ENCODE data around the gene LTA. TPM values are rescaled to one million over a fixed set of nuclear protein-coding genes. Genes with fewer than 3 reads are reported as not detected.
A peak's percentile ranks its signal among the peaks of the same experiment; 100 is the strongest.

The LTA gene, protein sequence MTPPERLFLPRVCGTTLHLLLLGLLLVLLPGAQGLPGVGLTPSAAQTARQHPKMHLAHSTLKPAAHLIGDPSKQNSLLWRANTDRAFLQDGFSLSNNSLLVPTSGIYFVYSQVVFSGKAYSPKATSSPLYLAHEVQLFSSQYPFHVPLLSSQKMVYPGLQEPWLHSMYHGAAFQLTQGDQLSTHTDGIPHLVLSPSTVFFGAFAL
- total RNA-seq = 100 to 1,000 TPM; 328 to 335 TPM

DNA sequence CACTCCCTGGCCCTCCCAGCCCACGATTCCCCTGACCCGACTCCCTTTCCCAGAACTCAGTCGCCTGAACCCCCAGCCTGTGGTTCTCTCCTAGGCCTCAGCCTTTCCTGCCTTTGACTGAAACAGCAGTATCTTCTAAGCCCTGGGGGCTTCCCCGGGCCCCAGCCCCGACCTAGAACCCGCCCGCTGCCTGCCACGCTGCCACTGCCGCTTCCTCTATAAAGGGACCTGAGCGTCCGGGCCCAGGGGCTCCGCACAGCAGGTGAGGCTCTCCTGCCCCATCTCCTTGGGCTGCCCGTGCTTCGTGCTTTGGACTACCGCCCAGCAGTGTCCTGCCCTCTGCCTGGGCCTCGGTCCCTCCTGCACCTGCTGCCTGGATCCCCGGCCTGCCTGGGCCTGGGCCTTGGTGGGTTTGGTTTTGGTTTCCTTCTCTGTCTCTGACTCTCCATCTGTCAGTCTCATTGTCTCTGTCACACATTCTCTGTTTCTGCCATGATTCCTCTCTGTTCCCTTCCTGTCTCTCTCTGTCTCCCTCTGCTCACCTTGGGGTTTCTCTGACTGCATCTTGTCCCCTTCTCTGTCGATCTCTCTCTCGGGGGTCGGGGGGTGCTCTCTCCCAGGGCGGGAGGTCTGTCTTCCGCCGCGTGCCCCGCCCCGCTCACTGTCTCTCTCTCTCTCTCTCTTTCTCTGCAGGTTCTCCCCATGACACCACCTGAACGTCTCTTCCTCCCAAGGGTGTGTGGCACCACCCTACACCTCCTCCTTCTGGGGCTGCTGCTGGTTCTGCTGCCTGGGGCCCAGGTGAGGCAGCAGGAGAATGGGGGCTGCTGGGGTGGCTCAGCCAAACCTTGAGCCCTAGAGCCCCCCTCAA lies at the start of gene LTA:
Gene LTA, plus strand, starts transcription at position 249 of the 871 bp plus-strand sequence. Its CDS starts 454 bp downstream, at position 703.
- Mint-ChIP-seq H3K27ac (peak within 1 kb of the TSS; percentile 99), H3K36me3 (peaks cover 56% of the 10 kb centered on the region), H3K27me3 (no peaks in the 10 kb centered on the region), H3K4me3 (peak within 1 kb of the TSS; percentile 93), H3K4me1 (peaks cover 72% of the 10 kb centered on the region), H3K9me3 (no peaks in the 10 kb centered on the region)
- peak; percentile 82 for DNase-seq

DNA sequence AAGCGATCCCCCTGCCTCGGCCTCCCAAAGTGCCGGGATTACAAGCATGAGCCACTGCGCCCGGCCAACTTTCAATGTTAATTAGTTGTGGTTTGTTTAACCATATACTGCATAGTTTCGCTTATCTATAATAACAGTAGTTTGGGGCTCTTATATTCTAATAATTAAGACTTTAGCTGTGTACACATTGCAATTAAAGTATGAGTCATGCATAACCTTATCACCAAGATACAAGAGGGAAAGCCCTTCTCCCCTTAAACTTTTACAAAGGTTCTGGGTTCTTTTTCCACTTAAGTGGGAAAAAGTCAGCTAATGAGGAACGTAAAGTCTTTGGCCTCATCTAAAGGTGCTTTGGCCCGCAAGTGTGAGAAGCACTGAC lies 46.5 kb upstream of the LTA start:
- no peak for DNase-seq
- Mint-ChIP-seq H3K4me3 (no peak overlapping the region), H3K36me3 (peaks cover 8% of the 10 kb centered on the region), H3K27me3 (no peaks in the 10 kb centered on the region), H3K27ac (no peak overlapping the region), H3K9me3 (no peaks in the 10 kb centered on the region), H3K4me1 (peaks cover 3% of the 10 kb centered on the region)

DNA sequence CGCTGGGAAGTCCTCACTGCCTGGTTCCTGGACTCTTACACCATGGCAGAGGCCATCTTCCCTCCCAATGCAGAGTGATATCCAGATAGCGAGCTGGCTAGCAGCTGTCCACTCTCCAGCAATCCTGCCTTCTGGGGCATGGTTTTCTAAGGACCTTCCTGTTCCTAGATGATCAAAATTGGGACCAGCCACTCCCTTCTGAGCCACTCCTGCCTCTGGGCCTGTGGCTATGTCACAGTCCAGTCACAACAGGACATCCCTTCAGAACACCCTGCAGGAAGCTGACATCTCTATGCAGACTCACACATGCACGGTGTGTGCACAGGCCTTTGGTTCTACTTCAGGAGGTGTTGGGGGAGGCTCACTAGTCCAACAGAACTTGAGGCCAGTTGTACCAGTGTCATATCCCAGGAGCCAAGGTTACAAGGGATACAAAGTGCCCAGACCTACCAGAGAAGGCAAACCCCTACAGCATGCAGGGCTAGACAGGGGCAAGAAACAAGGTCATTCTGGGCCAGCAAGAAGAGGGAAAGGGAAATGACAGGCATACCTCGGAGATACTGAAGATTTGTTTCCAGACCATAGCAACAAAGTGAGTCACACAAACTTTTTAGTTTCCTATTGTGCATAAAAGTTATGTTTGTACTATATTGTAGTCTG lies 46.0 kb upstream of the LTA start:
- Mint-ChIP-seq H3K4me3 (no peak overlapping the region), H3K27ac (no peak overlapping the region), H3K36me3 (peaks cover 13% of the 10 kb centered on the region), H3K4me1 (peaks cover 3% of the 10 kb centered on the region), H3K27me3 (no peaks in the 10 kb centered on the region), H3K9me3 (no peaks in the 10 kb centered on the region)
- DNase-seq = no peak

DNA sequence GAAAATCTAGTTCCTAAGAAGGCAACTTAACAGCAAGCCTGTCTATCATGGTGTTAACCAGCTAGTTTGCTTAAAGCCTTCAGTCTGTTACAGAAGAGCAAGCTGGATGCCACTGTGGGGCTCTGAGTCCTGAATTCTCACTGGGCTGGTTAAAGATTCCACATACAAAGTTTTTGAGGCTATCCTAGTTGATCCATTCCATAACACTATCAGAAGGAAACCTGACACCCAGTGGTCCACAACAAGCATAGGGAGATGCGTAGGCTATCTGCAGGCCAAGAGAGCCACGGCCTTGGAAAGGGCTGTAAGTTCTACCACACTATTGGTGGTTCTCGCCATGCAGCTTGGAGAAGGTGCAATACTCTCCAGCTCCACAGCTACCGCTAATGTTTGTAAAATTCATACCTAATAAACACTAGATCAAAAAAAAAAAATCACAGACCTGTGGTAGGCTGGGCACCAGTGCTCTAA lies 43.7 kb upstream of the LTA start:
- H3K27ac Mint-ChIP-seq = peak overlapping the region; percentile 42
- no peak for DNase-seq

DNA sequence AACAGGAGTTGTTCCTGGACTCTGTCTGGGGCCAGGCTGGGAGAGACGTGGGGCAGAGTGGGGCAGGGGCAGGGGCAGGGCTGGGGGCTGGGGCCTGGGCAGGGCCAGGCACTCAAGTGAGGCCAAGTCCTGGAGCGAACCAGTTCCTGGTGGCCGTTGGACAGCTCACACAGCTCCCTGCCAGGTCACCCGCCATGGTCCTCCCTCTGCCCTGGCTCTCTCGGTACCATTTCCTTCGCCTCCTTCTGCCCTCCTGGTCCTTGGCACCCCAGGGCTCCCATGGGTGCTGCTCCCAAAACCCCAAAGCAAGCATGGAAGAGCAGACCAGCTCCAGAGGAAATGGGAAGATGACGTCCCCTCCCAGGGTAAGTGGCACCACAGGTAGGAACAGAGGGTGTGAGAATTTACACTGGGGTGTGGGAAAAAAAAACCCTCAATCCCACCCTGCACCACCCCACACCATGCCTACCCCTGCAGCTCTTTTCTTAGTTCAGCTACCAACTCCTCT lies 43.2 kb upstream of the LTA start, which contains the start of gene MCCD1:
Gene MCCD1, plus strand, starts transcription at position 142 of the 508 bp plus-strand sequence. Its CDS starts 53 bp downstream, at position 195.
- Mint-ChIP-seq H3K4me1 (peaks cover 17% of the 10 kb centered on the region), H3K27me3 (no peaks in the 10 kb centered on the region), H3K4me3 (no peak within 1 kb of the TSS), H3K27ac (peak within 1 kb of the TSS; percentile 42), H3K9me3 (no peaks in the 10 kb centered on the region), H3K36me3 (peaks cover 29% of the 10 kb centered on the region)
- no peak for DNase-seq

More for the DNA sequence above, 43.7 kb upstream of the LTA start:
- Mint-ChIP-seq H3K4me3 (no peak overlapping the region), H3K27me3 (no peaks in the 10 kb centered on the region), H3K4me1 (peaks cover 14% of the 10 kb centered on the region), H3K9me3 (no peaks in the 10 kb centered on the region), H3K36me3 (peaks cover 26% of the 10 kb centered on the region)

DNA sequence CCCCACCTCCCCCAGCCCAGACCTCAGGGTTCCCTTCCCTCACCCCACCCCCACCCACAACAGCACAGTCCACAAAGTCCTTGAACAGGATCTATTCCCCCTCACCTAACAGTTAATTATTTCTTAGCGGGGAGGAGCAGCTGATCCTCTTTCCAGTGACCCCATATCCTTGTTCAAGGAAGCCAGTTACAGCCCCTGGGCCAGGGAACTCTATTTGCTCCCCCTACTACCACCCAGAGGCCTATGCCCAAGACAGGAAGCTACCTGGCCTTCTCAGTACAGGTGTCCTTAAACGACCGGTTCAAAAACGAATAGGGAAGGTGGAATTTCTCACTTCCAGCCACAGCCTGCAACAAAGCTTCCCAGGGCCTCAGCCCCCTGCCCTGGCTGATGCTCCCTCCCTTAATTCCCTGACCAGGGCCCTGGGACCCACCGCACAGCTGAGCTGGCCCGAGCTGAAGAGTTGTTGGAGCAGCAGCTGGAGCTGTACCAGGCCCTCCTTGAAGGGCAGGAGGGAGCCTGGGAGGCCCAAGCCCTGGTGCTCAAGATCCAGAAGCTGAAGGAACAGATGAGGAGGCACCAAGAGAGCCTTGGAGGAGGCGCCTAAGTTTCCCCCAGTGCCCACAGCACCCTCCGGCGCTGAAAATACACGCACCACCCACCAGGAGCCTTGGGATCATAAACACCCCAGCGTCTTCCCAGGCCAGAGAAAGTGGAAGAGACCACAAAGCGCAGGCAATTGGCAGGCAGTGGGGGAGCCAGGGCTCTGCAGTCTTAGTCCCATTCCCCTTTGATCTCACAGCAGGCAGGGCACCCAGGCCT lies 42.5 kb upstream of the LTA start:
- no peaks in the 10 kb centered on the region for H3K27me3 Mint-ChIP-seq
- no peaks in the 10 kb centered on the region for H3K9me3 Mint-ChIP-seq
- H3K27ac Mint-ChIP-seq = peak overlapping the region; percentile 34
- DNase-seq = no peak
- H3K4me1 Mint-ChIP-seq = peaks cover 20% of the 10 kb centered on the region
- peaks cover 33% of the 10 kb centered on the region for H3K36me3 Mint-ChIP-seq
- no peak overlapping the region for H3K4me3 Mint-ChIP-seq

DNA sequence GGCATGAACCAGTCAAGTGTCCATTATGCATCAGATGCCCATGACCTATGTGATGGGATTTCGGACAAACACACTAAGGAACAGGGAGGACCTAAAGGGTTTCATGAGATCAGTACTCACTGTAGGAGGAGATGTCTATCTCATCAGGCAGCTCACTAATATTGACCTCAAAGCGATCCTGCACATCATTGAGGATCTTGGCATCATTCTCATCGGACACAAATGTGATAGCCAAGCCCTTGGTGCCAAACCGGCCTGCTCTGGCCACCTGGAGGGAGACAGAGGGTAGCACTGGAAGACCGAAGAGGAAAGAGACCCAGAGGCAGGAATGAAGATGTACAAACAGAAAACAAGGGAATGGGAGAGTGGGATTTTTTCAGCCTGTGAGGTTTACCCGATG lies 41.4 kb upstream of the LTA start:
- no peak overlapping the region for H3K27ac Mint-ChIP-seq
- DNase-seq = no peak
- H3K27me3 Mint-ChIP-seq = no peaks in the 10 kb centered on the region
- H3K4me1 Mint-ChIP-seq = peaks cover 28% of the 10 kb centered on the region
- H3K36me3 Mint-ChIP-seq = peaks cover 42% of the 10 kb centered on the region
- no peak overlapping the region for H3K4me3 Mint-ChIP-seq
- H3K9me3 Mint-ChIP-seq = no peaks in the 10 kb centered on the region

DNA sequence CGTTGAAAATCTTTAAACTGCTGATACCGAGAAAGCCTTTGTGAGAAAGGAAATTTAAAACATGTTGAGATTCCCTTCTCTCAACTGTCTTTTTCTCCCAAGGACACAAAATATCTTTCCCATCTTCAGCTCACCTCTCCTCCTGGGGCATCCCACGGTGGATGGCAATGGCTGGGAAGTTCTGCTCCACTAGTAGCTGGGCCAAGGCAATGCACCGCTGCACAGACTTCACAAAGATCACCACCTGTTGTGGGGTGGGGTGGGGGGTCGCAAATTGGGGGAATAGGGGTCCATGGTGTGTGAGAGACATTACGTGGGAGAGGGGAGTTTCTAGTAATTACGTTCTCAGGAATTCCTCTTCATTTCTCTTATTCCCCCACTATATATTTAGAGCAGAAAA lies 40.9 kb upstream of the LTA start:
- Mint-ChIP-seq H3K36me3 (peaks cover 47% of the 10 kb centered on the region), H3K27me3 (no peaks in the 10 kb centered on the region), H3K27ac (no peak overlapping the region), H3K9me3 (no peaks in the 10 kb centered on the region), H3K4me3 (no peak overlapping the region), H3K4me1 (peaks cover 33% of the 10 kb centered on the region)
- DNase-seq = no peak

DNA sequence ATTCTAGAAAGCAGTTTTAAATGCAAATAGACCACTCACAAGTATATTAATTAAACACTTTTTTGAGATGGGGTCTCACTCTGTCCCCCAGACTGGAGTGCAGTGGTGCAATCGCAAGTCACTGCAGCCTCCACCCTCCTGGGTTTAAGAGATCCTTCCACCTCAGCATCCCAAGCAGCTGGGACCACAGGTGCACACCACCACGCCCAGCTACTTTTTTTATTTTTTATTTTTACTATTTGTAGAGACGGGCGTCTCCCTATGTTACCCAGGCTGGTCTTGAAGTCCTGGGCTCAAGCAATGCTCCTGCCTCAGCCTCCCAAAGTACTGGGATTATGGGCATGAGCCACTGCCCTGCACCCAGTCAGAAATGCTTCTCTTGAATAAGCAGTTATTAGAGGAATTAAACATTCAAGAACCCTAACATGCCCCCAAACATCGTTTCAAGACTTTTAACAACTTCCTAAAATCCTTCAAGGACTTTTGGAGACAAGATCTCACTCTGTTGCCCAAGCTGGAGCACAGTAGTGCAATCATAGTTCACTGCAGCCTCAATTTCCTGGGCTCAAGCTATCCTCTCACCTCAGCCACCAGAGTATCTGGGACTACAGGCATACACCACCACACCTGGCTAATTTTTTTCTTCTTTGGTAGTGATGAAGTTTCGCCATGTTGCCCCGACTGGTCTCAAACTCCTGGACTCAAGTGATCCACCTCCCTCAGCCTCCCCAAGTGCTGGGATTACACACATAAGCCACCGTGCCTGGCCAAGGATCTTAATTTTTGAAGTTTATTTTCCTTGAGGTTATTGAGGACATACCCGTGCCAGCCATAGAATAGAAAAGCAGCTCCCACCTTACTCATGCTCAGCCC lies 40.1 kb upstream of the LTA start:
- H3K27ac Mint-ChIP-seq = peak overlapping the region; percentile 39
- no peak for DNase-seq

DNA sequence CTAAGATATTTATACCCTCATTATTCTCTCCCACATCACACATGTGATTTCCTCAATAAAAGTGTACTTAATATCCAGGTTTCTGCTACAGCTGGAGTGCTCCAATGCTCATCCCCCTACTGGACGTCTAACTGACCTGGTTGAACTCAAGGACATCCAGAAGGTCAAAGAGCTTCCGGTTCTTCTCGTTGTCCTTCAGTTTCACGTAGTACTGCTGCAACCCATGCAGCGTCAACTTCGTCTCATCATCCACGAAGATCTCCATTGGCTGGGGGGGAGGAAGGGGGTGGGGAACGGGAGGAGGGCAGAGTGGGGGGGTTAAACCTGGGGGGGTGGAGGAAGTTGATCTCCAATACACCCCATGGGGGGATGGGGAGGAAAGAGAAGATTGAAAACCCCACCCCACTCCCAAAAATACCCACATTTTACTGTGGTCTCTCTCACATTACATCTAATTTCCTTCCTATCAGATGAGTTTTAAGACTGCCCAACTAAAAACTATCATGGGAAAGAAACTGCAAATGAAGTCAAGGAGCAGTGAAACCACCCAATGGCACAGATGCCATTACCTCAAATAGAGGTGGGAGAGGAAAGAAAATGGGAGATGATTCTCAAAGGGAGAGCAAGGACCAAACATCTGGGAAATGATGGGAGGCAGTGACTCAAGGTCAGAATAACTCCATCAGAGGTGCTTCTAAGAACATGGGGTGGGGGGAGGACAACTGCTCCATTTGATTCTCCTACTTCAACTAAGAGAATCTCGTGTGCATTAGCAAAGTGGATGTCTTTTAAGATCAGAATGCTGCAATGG lies 39.2 kb upstream of the LTA start:
- Mint-ChIP-seq H3K4me3 (no peak overlapping the region), H3K27ac (peak overlapping the region; percentile 39), H3K4me1 (peaks cover 44% of the 10 kb centered on the region), H3K36me3 (peaks cover 58% of the 10 kb centered on the region), H3K27me3 (no peaks in the 10 kb centered on the region), H3K9me3 (no peaks in the 10 kb centered on the region)
- no peak for DNase-seq

More for the DNA sequence above, 40.1 kb upstream of the LTA start:
- H3K4me1 Mint-ChIP-seq = peaks cover 40% of the 10 kb centered on the region
- H3K36me3 Mint-ChIP-seq = peaks cover 54% of the 10 kb centered on the region
- peak overlapping the region; percentile 5 for H3K4me3 Mint-ChIP-seq
- H3K9me3 Mint-ChIP-seq = no peaks in the 10 kb centered on the region
- no peaks in the 10 kb centered on the region for H3K27me3 Mint-ChIP-seq

DNA sequence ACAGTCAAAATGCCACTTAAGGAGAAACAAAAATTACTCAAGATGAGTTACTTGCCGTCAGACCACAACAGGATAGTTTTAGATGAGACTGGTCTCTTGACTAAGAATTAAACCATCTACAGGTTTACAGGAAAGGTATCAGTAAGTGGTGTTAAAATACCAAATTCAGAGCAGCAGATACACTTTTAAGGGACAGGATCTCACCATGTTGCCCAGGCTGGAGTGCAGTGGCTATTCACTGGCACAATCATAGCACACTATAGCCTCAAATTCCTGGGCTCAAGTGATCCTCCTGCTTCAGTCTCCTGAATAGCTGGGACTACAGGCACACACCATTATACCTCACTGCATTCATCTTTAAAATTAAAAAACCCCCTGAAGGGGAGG lies 38.6 kb upstream of the LTA start:
- no peak for DNase-seq
- Mint-ChIP-seq H3K4me3 (no peak overlapping the region), H3K4me1 (peaks cover 48% of the 10 kb centered on the region), H3K27ac (peak overlapping the region; percentile 17), H3K9me3 (no peaks in the 10 kb centered on the region), H3K36me3 (peaks cover 62% of the 10 kb centered on the region), H3K27me3 (no peaks in the 10 kb centered on the region)

DNA sequence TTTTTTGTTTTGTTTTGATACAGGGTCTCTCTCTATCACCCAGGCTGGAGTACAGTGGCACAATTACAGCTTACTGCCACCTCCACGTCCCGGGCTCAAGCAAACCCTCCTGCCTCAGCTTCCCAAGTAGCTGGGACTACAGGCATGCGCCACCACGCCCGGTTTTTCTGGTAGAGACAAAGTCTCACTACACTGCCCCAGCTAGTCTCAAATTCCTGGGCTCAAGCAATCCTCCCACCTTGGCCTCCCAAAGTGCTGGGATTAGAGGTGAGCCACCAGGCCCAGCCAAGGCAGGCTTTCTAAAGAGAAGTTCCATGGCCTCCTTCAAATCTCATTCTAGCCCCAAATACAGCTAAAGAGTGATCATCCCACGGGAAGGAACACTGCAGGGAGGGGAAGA lies 38.1 kb upstream of the LTA start:
- no peak overlapping the region for H3K4me3 Mint-ChIP-seq
- no peak overlapping the region for H3K27ac Mint-ChIP-seq
- H3K4me1 Mint-ChIP-seq = peaks cover 54% of the 10 kb centered on the region
- no peaks in the 10 kb centered on the region for H3K27me3 Mint-ChIP-seq
- no peaks in the 10 kb centered on the region for H3K9me3 Mint-ChIP-seq
- DNase-seq = no peak
- H3K36me3 Mint-ChIP-seq = peaks cover 67% of the 10 kb centered on the region

DNA sequence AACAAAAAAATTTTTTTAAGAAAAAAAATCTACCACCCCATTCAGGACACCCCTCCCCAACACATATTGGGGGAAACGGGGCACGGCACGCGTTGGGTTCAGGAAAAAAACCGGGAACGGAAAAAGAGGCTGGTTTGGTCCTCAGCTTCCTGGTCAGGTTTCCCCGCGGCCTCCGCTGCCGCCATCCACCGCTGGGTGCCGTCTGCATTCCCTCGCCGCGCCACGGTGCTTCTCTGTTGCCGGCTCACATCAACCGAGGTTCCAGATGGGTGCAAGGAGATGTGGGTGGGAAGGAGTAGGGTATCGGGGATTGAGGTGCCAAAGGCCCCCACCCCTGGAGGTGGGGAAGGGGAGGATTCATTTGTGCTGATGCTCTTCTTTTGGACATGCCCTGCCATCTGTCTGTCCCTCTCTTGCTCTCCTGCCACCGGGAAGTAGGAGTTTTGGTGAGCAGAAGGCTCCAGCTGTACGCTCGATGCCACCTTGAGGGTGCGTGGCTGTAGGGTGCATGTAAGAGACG lies 37.5 kb upstream of the LTA start:
- DNase-seq = no peak
- H3K4me3 Mint-ChIP-seq = no peak overlapping the region
- peaks cover 73% of the 10 kb centered on the region for H3K36me3 Mint-ChIP-seq
- no peaks in the 10 kb centered on the region for H3K9me3 Mint-ChIP-seq
- H3K27me3 Mint-ChIP-seq = no peaks in the 10 kb centered on the region
- peaks cover 60% of the 10 kb centered on the region for H3K4me1 Mint-ChIP-seq
- H3K27ac Mint-ChIP-seq = no peak overlapping the region

All from activated naive CD8-positive, alpha-beta T cell treated with anti-CD3 and anti-CD28 coated beads for 36 hours (primary cell).